ENCODE results near the gene ZNF853. TPM values are rescaled to one million over a fixed set of nuclear protein-coding genes. Genes with fewer than 3 reads are reported as not detected.

The ZNF853 gene
- total RNA-seq = 17.5 TPM

DNA sequence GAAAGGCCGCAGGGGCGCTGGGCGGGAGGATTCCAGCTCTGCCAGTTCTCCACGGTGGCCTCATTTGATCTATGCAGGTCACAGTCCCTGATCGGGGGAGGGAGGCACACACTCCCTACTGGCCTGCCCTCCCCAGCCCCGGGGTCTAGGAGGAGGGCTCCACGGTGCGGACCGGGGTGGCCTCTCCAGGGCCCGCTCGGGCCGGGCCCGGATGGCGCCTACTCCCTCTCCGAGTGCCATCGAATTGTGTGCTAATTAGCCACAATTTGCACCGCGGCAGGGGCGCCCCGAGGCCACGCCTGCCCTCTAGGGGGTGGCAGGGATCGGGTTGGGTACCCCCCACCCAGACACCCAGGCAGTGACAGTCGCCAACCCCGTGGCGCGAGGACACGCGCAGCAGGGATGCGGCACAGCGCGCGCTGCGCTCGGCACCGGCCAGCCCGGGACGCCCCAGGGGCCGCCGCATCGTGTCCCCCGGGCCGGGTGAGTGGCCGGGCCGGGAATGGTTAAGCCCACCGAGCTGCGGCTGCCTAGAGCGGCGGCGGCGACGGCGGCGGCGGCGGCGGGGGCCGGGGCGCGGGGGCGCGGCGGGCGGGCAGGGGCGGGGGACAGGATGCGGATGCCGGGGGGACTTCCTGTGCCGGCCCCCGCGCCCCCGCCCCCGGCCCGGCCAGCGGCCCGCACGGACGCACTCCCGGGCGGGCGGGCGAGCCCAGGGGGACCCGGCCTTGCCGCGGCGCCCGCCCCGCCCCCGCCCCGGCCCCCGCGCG lies at the start of gene ZNF853:
Gene ZNF853 (plus strand): TSS at position 658 of the 770 bp plus-strand sequence. CDS start 565 bp downstream, outside the sequence.

GRCh38 chr7:6577369-6578113 lies 37.9 kb upstream of the ZNF853 start, which contains the start of gene ZDHHC4:
TSS of gene ZDHHC4 (plus strand) at chr7:6577454. CDS start at chr7:6580562, 3,108 bp downstream.

GRCh38 chr7:6589829-6590644 lies 25.4 kb upstream of the ZNF853 start, which contains the start of gene INTS15:
TSS of gene INTS15 (plus strand) at chr7:6590021. CDS start at chr7:6590284, 263 bp downstream.

DNA sequence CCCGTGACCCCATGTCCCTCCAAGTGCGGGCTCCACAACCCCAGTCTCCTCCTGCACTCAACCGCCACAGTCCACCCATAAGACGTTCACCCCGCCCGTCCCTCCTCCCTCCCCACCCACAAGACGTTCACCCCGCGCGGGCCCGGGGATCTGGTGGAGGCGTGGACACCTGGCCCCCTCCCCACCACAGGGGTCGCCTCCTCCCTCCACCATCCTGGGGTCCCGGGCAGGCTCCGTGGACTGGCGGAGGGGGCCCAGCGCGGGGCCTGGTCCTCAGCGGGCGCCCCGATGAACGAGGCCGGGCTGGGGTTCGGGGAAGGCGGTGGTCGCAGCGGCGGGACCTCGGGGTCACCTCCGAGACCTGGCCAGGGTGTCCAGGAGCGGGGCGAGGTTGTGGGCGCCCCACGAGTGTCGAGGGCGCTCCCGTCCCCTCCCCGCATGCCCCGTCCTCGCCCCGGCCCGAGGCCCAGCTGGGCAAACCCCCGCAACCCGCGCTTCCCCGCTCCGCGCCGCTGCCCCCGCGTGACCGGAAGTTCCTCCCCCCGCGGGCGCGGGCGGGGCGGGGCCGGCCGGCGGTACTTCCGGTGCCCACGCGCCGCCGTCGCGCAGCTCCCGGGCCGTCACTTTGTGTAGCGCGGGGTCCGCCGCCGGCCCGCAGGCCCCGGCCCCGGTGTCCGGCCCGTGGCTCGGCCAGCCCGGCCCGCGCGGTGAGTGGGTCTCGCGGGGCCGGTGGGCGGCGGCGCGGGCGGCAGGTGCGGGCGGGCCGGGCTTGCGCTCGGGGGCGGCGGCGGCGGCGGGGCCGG lies 21.5 kb downstream of the ZNF853 start, which contains the start of gene ZNF316:
Gene ZNF316 (plus strand): TSS at position 578 of the 803 bp plus-strand sequence. CDS start 5,092 bp downstream, outside the sequence.

Other genes with a start within 250 kb of the ZNF853 start
- gene RAC1, start 241.1 kb upstream of the ZNF853 start, total RNA-seq = 63.2 TPM
- 31.0 TPM for gene DAGLB, start 167.7 kb upstream of the ZNF853 start, total RNA-seq
- gene KDELR2, start 131.5 kb upstream of the ZNF853 start, total RNA-seq = 57.0 TPM
- 1.3 TPM for gene GRID2IP, start 64.1 kb upstream of the ZNF853 start, total RNA-seq
- gene ZDHHC4, start 38.2 kb upstream of the ZNF853 start, total RNA-seq = 49.8 TPM
- gene INTS15, start 25.6 kb upstream of the ZNF853 start, total RNA-seq = 31.3 TPM
- gene ZNF316, start 21.7 kb downstream of the ZNF853 start, total RNA-seq = 28.5 TPM
- 31.6 TPM for gene ZNF12, start 91.3 kb downstream of the ZNF853 start, total RNA-seq
- 4.7 TPM for gene RSPH10B2, start 138.5 kb downstream of the ZNF853 start, total RNA-seq
- gene CCZ1B, start 210.7 kb downstream of the ZNF853 start, total RNA-seq = 114 TPM